NCI-H82 (cell line): Measurements from ENCODE around the gene ST8SIA4.
A peak's percentile ranks its signal among the peaks of the same experiment; 100 is the strongest.
"Not testable (repeated sequence)": the region's sequence is repeated elsewhere in the genome, so short reads cannot be mapped to it uniquely, and the experiment has no call there.

Source experiments
- DNase-seq: peaks from one replicate; lab custom pipeline; 2025; lab: John Stamatoyannopoulos, UW

ST8SIA4 gene

DNA sequence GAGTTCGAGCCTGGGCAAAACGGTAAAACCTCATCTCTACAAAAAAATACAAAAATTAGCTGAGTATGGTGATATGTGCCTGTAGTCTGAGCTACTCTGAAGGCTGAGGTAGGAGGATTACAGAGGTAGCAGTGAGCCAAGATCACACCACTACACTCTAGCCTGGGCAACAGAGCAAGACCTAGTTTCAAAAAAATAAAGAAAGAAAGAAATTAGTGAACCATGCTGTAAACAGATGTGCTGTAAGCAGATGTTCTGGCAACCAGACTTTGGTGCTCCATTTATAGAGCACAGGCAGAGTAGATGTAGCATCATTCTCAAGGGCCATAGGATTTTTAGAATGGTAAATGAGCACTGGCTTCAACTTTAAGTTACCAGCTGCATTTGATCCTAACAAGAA is 115.4 kb downstream of the ST8SIA4 start:
- DNase-seq, result no peak

DNA sequence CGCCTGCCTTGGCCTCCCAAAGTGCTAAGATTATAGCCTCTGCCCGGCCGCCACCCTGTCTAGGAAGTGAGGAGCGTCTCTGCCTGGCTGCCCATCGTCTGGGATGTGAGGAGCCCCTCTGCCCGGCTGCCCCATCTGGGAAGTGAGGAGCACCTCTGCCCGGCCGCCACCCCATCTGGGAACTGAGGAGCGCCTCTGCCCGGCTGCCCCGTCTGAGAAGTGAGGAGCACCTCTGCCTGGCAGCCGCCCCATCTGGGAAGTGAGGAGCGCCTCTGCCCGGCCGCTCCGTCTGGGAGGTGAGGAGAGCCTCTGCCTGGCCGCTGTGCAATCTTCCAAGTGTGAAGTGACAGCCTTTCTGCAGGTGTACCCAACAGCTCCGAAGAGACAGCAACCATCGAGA is 117.5 kb downstream of the ST8SIA4 start:
- not testable (repeated sequence) for DNase-seq

DNA sequence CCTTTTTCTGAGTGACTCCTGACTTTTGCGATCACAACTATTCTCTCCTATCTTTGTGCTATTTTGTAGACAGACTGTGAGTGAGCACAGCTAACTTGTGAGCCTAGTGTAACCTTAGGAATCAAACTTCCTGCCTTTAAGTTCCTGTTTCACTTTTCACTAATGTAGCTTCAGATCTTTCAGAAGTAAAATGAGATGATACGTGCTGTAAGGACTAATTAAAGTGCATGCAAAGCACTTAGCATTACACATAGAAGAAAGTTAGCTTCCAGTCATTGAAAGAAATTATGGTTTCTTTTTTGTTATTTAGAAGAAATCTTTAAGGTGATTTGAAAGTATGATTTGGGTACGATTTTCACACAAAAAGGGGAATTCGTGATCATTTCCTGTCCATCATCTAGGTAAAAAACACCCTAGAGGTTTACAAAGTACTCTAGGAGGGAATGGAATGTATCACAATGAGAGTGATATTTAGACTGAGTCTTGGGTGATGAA is 122.7 kb downstream of the ST8SIA4 start:
- no peak for DNase-seq

GRCh38 chr5:100779669-100780375 is 123.3 kb downstream of the ST8SIA4 start:
- no peak for DNase-seq

DNA sequence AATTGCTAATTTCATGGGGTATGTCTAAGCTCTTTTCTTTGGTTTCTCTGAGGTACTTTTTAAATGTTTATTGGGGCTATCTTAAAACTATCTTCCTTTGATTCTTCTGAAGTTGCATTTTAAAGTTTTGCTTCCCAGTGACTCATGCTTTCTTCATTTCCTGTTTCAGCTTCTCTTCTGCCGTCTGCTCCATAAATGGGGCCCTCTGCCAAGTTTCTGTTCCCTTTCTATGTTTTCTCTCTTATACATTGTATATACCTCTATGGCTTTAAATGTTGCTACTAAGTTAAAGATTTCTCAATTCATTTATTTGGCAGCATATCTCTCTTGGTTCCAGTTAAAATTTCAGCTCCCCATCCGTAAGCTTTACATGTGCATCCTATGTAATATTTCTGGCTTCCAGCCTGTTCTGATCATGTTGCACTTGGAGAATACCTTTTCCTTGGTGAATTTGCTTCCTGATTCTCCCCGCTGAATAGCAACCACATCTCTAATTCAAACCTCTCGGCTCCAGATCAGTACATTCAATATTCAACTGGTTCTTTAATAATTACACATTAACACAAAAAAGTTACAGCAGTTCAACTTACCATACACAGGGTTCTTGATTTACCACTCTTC is 125.3 kb downstream of the ST8SIA4 start:
- no peak for DNase-seq

- no peak for DNase-seq
Measured at GRCh38 chr5:100775533-100775855, 127.6 kb downstream of the ST8SIA4 start.

GRCh38 chr5:100772548-100772947 is 130.5 kb downstream of the ST8SIA4 start:
- DNase-seq, result peak; percentile 29

- no peak for DNase-seq
Measured at GRCh38 chr5:100772006-100772405, 131.1 kb downstream of the ST8SIA4 start.

DNA sequence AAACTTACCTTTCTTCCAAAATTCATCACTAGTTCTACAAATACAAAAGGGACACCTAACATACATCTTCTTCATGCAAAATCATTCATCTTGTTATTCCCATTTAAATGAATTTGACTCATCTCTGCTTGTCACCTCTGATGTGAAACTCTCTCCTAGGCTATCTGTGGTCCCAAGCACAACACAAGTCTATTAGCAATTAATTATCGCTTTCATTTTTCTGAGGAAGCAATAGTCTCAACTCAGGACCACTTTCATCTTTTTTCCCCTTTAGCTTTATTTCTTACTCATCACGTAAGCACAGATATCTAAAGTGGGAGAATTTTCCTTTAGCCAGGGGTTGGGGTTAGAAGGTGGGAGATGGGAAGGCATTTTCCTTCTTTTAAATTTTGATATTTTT is 131.9 kb downstream of the ST8SIA4 start:
- no peak for DNase-seq

DNA sequence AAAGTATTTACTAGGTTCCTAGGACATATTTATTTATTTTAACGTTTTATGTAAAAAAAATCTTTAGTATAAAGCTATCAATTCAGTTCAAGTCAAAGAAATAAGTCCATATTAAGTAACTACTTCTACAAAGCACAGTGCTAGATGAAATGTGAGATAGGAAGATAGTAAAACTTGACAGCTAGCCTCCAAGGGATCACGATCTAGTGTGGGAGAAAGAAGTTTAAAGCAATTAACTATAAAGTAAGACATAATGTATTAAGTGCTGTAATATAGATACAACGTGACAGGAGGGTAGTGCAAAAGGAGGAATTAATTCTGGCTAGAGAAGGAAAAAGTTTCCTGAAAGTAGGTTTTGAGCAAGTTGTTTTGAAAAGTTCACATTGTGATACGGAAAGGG is 134.9 kb downstream of the ST8SIA4 start:
- DNase-seq, result no peak

- DNase-seq, result no peak
Measured at GRCh38 chr5:100762995-100763394, 140.1 kb downstream of the ST8SIA4 start.

DNA sequence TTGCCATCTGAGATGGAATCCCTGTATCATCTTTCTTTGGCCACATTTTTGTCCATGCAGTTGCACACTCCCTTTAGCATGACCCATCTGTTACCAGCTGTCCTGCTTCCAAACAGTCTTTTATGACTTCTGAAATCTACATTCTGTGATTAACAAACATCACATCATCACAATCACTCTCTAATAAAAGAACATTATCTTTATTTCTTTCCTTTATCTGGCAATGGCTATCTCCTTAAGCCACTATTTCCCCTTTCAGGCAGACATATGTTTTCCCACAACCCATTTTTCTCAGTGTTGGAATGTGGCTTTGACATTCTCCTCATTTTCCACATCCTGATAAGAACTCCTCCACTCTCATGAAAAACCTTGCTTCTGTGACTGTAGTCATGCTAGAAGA is 141.0 kb downstream of the ST8SIA4 start:
- no peak for DNase-seq

DNA sequence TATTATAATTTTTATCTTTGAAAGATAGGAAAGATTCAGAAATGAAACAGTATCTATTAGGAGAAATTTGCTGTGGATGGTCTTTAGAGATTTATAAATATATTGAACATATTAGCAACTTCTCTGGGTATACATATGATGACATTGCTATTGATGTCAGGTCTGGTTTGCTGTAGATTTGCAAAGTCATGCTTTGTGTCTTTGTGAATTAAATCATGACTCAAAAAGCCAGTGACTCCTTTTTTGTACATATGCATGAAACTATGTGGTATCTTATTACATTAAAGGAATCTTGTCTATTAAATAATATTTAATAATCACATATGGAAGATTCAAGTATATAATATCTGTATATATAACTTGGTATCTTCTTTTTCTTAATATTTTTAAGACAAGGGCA is 141.9 kb downstream of the ST8SIA4 start:
- no peak for DNase-seq

DNA sequence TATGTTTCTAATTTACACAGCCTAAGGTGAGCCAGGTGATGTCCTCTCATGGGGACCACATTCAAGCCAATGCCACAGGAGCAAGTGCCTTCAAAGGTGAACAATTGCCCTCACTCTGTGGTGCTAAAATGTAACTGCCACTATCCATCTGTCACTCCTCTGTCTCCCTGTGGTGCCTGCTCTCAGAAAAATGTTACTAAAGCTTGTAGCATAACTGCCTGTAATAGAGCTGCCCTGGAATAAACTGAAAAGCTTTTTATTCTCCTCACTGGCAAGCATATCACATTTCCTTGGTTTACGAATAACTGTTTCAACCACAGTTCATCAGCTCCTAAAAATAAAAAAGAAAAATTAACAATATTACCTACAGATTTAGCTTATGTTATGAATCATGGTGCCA is 142.4 kb downstream of the ST8SIA4 start:
- no peak for DNase-seq

DNA sequence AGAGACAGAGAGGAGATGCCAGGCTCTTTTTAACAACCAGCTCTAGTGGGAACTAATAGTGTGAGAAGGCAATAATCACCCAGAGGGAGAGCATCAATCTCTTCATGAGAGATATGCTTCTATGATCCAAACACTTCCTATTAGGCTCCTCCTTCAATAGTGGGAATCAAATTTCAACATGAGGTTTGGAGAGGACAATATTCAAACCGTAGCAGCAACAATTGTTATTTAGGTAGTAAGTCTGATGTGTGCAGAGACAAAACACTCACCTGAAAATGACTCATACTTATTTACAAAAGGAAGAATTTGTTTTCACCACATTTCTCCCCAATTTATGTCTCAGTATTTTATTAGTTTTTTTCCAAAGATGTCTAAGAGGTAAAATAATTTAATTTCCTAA is 144.3 kb downstream of the ST8SIA4 start:
- no peak for DNase-seq

GRCh38 chr5:100758306-100758705 is 144.8 kb downstream of the ST8SIA4 start:
- DNase-seq, result no peak

- DNase-seq, result no peak
Measured at GRCh38 chr5:100757618-100758017, 145.5 kb downstream of the ST8SIA4 start.
